Stimulated activated CD4-positive, alpha-beta T cell treated with anti-CD3 and anti-CD28 coated beads, Interleukin-12 subunit alpha, Interleukin-12 subunit beta, amount 100 ng/mL, for 4 hours (primary cell): Measurements from ENCODE around the gene IQCF5.
"Not testable (repeated sequence)": the region's sequence is repeated elsewhere in the genome, so short reads cannot be mapped to it uniquely, and the experiment has no call there.

Experiments used
- DNase-seq: peaks from one replicate; pipeline ENCODE4 v3.0.0-alpha.2; 2020

IQCF5 gene

GRCh38 chr3:51875501-51875900 is at the start of gene IQCF5:
Gene IQCF5 (minus strand): TSS chr3:51875601. CDS start chr3:51875531, 70 bp downstream.
- DNase-seq, result no peak

DNA sequence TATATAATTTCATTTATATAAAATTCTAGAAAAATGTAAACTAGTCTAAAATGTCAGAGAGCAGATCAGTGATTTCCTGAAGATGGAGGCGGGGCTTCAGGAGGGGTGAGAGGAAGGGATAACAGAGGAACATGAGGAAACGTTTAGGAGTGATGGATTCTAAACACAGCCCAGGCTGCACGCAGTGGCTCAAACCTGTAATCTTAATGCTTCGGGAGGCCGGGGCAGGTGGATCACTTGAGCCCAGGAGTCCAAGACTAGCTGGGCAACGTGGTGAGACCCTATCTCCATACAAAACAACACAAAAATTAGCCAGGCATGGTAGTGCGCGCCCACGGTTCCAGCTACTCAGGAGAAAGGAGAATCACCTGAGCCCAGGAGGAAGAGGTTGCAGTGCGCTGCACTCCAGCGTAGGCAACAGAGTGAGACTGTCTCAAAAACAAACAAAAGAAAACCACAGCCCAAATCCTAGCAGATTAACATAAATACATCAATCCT is 45.7 kb upstream of the IQCF5 start:
- DNase-seq, result no peak

DNA sequence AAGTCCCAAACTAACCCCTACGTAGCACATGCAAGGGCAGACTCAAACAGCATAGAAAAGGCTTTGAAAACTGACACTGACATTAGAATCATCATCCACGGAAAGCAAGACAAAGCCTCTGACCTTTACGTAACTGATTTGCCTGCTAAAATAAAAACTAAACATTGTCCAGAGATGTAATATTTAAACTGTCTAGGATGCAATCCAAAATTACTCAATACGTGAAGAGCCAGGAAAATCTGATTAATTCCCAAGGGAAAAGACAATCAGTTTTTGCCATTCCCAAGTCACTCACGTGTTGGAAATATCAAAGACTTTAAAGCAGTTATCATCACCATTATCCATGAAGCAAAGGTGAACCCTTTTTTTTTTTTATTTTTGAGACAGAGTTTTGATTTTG is 41.0 kb upstream of the IQCF5 start:
- no peak for DNase-seq

- no peak for DNase-seq
Observed at GRCh38 chr3:51908026-51908425, 32.6 kb upstream of the IQCF5 start.

DNA sequence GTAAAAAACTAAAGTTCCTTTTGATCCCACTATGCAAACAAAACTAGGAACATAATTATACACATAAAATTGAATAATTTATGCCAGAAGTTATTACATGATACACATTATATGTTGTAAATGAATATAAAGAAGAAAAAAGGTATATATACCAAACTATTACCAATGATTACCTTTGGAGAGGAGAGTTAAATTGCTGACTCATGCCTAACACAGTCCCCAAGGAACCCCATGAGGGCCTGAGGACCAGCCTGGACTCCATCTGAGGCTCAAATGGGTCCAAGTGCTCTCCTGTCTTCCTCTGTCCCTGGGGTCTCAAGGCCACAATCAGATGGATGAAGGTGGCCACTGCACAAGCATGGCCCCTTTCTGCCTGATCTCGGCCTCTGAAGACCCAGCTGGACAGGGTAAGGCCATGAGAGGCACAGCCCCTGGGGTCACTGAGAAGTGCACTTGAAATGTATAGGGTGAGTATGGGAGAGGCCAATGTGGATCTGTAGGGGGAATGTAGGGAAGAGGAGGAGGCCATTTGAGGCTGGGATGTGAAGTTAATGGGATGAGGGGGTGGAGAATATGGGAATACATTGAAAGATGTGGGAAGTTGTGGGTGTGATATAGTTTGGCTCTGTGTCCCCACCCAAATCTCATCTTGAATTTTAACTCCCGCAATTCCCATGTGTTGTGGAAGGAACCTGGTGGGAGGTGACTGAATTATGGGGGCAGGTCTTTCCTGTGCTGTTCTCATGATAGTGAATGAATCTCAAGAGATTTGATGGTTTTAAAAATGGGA is 28.8 kb upstream of the IQCF5 start:
- DNase-seq, result no peak

DNA sequence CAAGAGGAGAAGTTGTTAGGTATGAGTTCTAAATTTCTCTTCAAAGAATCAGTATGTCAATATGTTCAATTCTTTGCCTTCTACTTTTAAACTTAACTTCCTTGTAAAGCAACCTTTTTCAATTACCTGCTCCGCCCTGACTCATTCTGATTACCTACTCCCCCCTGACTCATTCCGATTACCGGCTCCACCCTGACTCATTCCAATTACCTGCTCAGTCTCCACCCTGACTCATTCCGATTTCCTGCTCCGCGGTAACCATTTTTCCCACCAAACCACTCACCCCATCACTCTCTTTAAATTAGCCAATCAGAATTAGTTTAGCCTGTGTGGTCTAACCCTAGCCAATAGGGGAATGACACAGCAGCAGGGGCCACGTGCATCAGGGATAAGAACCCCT is 27.0 kb upstream of the IQCF5 start:
- not testable (repeated sequence) for DNase-seq

DNA sequence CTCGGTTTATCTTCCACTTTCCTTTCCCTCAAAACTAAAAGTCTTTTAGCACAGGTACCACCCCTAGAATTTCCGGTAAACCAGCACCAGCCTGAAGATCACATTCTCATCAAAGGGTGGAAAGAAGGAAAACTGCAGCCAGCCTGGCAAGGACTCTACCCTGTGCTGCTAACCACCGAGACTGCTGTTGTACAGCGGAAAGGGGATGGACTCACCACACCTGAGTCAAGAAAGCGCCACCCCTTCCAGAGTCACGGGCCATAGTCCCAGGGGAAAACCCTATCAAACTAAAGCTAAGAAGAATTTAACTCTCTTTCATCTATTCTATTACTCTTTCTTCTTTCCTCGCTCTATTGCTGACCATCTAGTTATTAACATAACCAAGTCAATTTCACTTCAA is 24.6 kb upstream of the IQCF5 start:
- DNase-seq, result not testable (repeated sequence)

- DNase-seq, result no peak
Observed at GRCh38 chr3:51897391-51897790, 22.0 kb upstream of the IQCF5 start.

DNA sequence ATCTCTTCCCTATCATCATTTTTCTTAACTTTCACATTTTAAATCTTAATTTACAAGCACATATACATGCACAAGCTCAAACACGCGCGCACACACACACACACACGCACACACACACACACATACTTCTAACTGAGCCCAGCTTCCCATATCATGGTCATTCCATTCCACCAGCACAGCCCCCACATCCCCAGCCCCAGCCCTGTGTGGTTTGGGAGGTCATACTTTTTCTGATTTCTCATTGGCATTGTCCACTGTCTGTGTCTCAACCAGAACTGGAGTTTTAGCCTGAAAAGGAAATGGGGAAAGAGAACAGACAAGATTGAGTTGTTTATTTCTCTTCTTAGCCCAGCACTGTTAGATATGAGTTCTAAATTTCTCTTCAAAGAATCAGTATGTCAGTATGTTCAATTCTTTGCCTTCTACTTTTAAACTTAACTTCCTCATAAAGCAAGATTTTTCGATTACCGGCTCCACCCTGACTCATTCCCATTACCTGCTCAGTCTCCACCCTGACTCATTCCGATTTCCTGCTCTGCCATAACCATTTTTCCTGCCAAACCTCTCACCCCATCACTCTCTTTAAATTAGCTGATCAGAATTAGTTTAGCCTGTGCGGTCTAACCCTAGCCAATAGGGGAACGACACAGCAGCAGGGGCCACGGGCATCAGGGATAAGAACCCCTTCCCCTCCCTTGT is 21.4 kb upstream of the IQCF5 start:
- no peak for DNase-seq

DNA sequence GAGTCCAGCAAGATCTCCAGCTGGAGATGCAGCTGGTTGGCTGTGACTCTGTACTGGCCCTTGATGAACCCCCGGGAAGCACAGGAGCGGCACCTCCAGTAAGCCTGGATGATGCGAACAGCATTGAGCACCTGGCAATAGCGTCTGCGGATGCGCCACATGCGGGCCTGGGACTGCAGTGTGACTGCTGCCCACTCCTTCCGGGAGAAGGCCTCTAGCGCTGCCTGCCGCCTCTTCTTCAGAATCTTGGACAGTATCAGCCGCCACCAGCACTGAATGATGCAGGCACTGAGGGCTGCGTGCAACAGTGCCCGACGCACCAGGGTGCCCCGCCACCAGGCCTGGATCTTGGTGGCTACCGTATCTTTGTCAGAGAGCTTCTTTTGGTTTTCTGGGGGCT is 19.5 kb upstream of the IQCF5 start:
- no peak for DNase-seq

GRCh38 chr3:51894391-51894790 is 19.0 kb upstream of the IQCF5 start:
- no peak for DNase-seq

DNA sequence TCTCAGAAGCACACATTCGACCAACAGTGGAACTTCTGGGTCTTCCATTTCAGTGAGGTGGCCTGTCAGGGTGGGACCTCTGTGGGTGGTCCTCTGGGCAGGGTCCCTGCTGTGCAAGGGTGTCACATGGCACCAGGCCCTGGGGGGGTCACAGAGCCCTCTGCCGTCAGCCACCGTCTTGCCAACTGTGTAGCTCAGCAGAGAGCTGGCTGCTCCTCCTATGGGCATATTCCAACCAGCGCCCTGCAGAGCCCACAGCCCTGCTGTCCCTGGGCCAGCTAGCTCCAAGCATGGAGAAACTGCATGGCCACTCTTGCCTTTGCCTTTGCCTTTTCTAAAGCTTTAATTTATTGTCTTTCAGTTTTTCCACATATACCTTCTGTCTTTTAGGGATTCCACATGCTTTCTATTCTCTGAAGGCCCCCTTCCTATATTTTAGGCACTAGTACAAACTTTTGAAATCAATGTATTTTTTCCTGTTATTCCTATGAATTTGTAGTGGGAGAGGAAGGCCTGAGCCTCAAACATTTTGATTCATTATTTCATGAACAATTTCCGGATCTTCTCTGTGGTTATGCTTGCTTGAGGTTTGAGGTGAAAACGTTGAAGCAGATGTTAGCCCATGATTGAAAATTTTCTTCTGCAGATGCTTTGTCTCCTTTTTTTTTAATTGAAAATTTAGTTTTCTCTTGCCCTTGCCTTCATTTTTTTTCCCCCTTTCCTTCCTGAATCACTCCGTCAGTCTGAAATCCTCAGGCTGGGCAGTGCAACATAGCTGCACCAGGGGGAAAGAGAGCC is 16.0 kb upstream of the IQCF5 start:
- no peak for DNase-seq

DNA sequence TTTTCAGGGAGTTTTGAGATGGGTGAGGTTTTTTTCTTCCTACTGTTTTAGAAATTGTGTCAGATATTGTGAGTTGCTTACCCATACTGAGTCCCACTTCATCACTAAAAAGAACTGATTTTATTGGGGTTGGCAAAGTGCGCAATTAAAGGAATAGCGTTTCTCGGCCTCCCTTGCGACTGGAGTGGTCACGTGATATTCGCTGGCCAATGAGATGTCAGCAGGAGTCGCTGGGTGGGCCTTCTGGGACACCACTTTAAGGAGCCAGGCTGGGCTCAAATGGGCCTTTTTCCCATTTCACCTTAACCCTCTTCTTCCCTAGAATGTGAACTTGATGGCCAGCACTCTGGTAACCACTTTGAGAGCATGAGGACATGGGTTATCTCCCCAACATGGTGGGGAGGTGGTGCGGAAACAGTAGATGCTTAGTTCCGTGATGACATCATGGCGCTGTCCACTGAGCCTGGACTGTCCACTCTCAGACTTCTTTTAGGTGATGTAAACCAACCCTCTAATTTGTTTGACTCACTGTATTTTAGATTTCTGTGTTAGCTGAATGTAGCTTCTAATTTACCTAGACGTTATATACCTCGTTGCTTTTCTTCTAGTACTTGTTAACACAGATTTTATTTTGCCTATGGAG is 13.2 kb upstream of the IQCF5 start:
- DNase-seq, result no peak

DNA sequence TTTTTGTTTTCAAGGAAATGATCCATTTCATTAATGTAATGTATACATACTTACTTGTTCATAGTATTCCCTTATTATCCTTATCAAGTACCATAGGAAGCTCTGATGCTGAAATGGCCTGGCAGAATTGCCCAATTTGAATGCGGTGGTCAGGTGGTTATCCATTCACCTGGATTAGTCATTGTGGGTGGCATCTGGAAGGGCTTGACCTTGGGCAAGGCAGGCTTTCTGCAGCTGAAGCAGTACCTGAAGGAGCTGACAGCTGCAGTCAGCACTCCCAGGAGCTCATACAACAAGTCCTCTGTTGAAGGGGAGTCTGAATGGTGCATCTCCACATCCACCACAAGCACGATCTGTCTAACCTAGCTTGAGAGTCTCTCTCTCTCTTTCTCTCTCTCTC is 12.2 kb upstream of the IQCF5 start:
- no peak for DNase-seq

DNA sequence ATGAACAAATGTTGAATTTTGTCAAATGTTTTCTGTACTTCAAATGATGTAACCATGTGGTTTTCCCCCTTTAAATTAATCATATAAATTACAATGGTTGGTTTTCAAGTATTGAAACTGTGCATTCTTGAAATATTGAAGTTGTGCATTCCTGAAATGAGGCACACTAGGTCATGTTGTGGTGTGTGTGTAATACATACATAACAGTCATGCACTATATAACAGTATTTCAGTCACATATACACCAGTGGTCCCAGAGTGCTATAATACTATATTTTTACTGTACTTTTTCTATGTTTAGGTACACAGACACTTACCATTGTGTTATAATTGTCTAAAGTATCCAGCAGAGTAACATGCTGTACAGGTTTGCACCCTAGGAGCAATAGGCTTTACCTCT is 11.0 kb upstream of the IQCF5 start:
- no peak for DNase-seq

GRCh38 chr3:51879937-51880336 is 4.5 kb upstream of the IQCF5 start:
- DNase-seq, result no peak

- no peak for DNase-seq
Observed at GRCh38 chr3:51876186-51876585, 785 bp upstream of the IQCF5 start.

- DNase-seq, result no peak
Observed at GRCh38 chr3:51874889-51875288, 512 bp downstream of the IQCF5 start.

- no peak for DNase-seq
Observed at GRCh38 chr3:51874411-51874810, 990 bp downstream of the IQCF5 start.

DNA sequence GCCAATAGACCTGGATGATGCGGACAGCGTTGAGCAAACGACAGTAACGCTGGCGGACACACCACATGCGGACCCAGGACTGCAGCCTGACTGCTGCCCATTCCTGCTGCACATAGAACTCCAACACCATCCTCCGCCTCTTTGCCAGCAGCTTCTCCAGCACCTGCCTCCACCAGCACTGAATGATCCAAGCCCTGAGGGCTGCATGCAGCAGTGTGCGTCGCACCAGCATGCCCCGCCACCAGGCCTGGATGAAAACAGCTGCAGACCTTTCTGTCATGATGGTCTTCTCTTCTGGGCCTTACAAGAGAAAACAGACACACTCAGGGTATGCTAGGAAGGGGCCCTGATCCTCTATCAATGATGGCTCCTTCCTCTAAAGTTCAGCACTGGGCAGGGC is 1.5 kb downstream of the IQCF5 start:
- no peak for DNase-seq

GRCh38 chr3:51873253-51873766 is 2.1 kb downstream of the IQCF5 start:
- DNase-seq, result no peak

- DNase-seq, result no peak
Observed at GRCh38 chr3:51869304-51869703, 6.1 kb downstream of the IQCF5 start.

DNA sequence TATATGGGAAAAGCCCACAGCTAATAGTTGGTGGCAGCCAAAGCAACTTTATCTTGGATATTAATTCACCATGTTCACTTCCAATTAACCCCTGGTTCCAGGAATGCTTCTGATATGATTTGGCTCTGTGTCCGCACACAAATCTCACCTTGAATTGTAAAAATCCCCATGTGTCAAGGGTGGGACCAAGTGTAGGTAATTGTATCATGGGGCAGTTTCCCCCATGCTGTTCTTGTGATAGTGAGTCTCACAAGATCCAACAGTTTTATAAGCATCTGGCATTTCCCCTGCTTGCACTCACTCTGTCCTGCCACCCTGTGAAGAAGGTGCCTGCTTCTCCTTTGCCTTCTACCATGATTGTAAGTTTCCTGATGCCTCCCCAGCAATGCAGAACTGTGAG is 6.5 kb downstream of the IQCF5 start:
- DNase-seq, result not testable (repeated sequence)
